Transverse colon (tissue), 3 donors: ENCODE measurements around the gene ZNF286A.
"Not testable (repeated sequence)": the region's sequence is repeated elsewhere in the genome, so short reads cannot be mapped to it uniquely, and the experiment has no call there.

ENCODE experiments used
- POLR2A ChIP-seq: fragments of 450-650 bp; IDR thresholded peaks from one replicate; pipeline ENCODE4 v1.6.1; 2016; ENCODE audit warnings: antibody characterized with exemption, mild to moderate bottlenecking, moderate library complexity
- TF ChIP-seq, protein P1 (sequence below), 5 experiments: fragments of 200-600 bp in 3 of 5; fragments of 450-650 bp in 2 of 5; sonication (generic) in 3 of 5; IDR thresholded peaks; 1 replicate in 2 of 5; 2 replicates in 3 of 5; pipeline ENCODE4 v1.5.1; 2016 to 2017; ENCODE audit warnings: antibody characterized with exemption in 5 of 5, inconsistent platforms in 3 of 5, mild to moderate bottlenecking in 2 of 5, moderate library complexity in 1 of 5

DNA sequence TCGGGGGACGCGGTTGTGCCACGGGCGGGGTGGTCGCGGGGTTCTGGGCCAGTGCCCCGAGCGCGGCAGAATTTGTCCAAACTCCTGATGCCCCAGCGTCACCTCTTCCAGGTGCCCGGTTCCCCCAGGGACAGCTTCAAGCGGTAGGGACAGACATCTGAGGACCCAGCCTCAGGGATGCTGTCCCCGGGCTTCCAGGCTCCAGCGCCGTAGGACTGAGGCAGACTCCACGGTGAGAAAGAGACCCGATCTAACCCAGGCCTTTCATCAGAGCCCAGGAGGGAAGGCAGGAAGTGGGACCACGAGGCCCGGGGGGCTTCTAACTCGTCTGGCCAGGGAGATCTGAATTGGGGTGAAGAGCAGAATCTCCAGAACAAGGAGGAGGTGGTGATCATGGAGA is 385 bp downstream of the ZNF286A start:
- not testable (repeated sequence) for TF ChIP-seq POLR2A
- TF ChIP-seq, protein P1, sequence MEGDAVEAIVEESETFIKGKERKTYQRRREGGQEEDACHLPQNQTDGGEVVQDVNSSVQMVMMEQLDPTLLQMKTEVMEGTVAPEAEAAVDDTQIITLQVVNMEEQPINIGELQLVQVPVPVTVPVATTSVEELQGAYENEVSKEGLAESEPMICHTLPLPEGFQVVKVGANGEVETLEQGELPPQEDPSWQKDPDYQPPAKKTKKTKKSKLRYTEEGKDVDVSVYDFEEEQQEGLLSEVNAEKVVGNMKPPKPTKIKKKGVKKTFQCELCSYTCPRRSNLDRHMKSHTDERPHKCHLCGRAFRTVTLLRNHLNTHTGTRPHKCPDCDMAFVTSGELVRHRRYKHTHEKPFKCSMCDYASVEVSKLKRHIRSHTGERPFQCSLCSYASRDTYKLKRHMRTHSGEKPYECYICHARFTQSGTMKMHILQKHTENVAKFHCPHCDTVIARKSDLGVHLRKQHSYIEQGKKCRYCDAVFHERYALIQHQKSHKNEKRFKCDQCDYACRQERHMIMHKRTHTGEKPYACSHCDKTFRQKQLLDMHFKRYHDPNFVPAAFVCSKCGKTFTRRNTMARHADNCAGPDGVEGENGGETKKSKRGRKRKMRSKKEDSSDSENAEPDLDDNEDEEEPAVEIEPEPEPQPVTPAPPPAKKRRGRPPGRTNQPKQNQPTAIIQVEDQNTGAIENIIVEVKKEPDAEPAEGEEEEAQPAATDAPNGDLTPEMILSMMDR (IDR thresholded peaks at IDR 0.05): not testable (repeated sequence)
